ENCODE results near the gene CHRNB4. TPM values are rescaled to one million over a fixed set of nuclear protein-coding genes. Genes with fewer than 3 reads are reported as not detected.
A peak's percentile ranks its signal among the peaks of the same experiment; 100 is the strongest.
"Not testable (repeated sequence)": the region's sequence is repeated elsewhere in the genome, so short reads cannot be mapped to it uniquely, and the experiment has no call there.

The CHRNB4 gene
- total and polyA plus RNA-seq, 9 donors = 0.12 to 1.0 (median 0.25) TPM; not detected in 5

- Histone ChIP-seq H3K4me1 (ENCODE audit: insufficient read depth) (peaks cover 2% of the 10 kb centered on the region), H3K36me3 (no peaks in the 10 kb centered on the region), H3K4me3 (no peak overlapping the region), H3K27ac (no peak overlapping the region), H3K27me3 (no peaks in the 10 kb centered on the region), H3K9me3 (no peaks in the 10 kb centered on the region)
- peak in 1 of 5 donors; percentile 1 for DNase-seq
- intact Hi-C loops (cut with DNase I) = loop anchor here in 3 of 4 donors (5.0 kb wide), 4 partner anchors 91 to 571 kb away; no protein-coding TSS in a partner anchor
- TF ChIP-seq EP300 (IDR thresholded peaks at IDR 0.05) (no peak), CTCF (IDR thresholded peaks at IDR 0.05) (no peak), POLR2A (IDR thresholded peaks at IDR 0.05) (no peak)
- 79 to 90% (median 85%) methylated on average over 2 of the region's 2 CpGs for WGBS, 3 donors
Measured at GRCh38 chr15:78616506-78616905, 24.5 kb downstream of the CHRNB4 start.

GRCh38 chr15:78615151-78615589 is 25.8 kb downstream of the CHRNB4 start:
- TF ChIP-seq POLR2A (IDR thresholded peaks at IDR 0.05) = no peak
- no peak for TF ChIP-seq CTCF (IDR thresholded peaks at IDR 0.05)
- TF ChIP-seq EP300 (IDR thresholded peaks at IDR 0.05) = no peak
- intact Hi-C loops (cut with DNase I) = loop anchor here in 3 of 4 donors (5.0 kb wide), 4 partner anchors 92 to 572 kb away; no protein-coding TSS in a partner anchor
- Histone ChIP-seq H3K36me3 (no peaks in the 10 kb centered on the region), H3K9me3 (no peaks in the 10 kb centered on the region), H3K27me3 (no peaks in the 10 kb centered on the region), H3K27ac (no peak overlapping the region), H3K4me3 (no peak overlapping the region), H3K4me1 (ENCODE audit: insufficient read depth) (peaks cover 2% of the 10 kb centered on the region)
- peak in 1 of 5 donors; percentile 1 for DNase-seq
- 74 to 85% (median 82%) methylated on average over 3 of the region's 3 CpGs for WGBS, 3 donors

GRCh38 chr15:78614021-78614420 is 27.0 kb downstream of the CHRNB4 start:
- Histone ChIP-seq H3K4me3 (no peak overlapping the region), H3K36me3 (no peaks in the 10 kb centered on the region), H3K27me3 (no peaks in the 10 kb centered on the region), H3K4me1 (ENCODE audit: insufficient read depth) (no peaks in the 10 kb centered on the region), H3K9me3 (no peaks in the 10 kb centered on the region), H3K27ac (no peak overlapping the region)
- intact Hi-C loops (cut with DNase I) = no loop called here
- 3 to 7% (median 7%) methylated on average over 3 of the region's 3 CpGs for WGBS, 3 donors
- no peak for TF ChIP-seq EP300 (IDR thresholded peaks at IDR 0.05)
- no peak for TF ChIP-seq CTCF (IDR thresholded peaks at IDR 0.05)
- no peak for TF ChIP-seq POLR2A (IDR thresholded peaks at IDR 0.05)
- DNase-seq = no peak

- DNase-seq; H3K27me3 ChIP-seq; H3K27ac ChIP-seq; intact Hi-C loops (cut with DNase I); H3K36me3 ChIP-seq; H3K9me3 ChIP-seq; H3K4me1 ChIP-seq (ENCODE audit: insufficient read depth); H3K4me3 ChIP-seq: not testable (repeated sequence)
- 91 to 98% (median 97%) methylated on average over 2 to 3 of the region's 3 CpGs for WGBS, 3 donors
Measured at GRCh38 chr15:78609551-78609950, 31.5 kb downstream of the CHRNB4 start.

GRCh38 chr15:78605680-78606079 is 35.3 kb downstream of the CHRNB4 start:
- intact Hi-C loops (cut with DNase I) = no loop called here
- no peaks in the 10 kb centered on the region for H3K36me3 ChIP-seq
- no peaks in the 10 kb centered on the region for H3K27me3 ChIP-seq
- peaks cover 0 to 3% of the 10 kb centered on the region in 2 donors for H3K9me3 ChIP-seq
- TF ChIP-seq POLR2A (IDR thresholded peaks at IDR 0.05) (no peak), CTCF (IDR thresholded peaks at IDR 0.05) (no peak), EP300 (IDR thresholded peaks at IDR 0.05) (no peak)
- WGBS, 3 donors = 79 to 91% (median 82%) methylated on average over 4 of the region's 4 CpGs
- no peak overlapping the region for H3K4me3 ChIP-seq
- DNase-seq = no peak
- H3K27ac ChIP-seq = no peak overlapping the region
- H3K4me1 ChIP-seq (ENCODE audit: insufficient read depth) = no peaks in the 10 kb centered on the region
